Hepatocyte (in vitro differentiated cells): Measurements from ENCODE around the gene MYO1F.

Source experiments
- CTCF ChIP-seq: fragments of 200-600 bp; sonication (generic); IDR thresholded peaks from 2 replicates; pipeline ENCODE4 v1.5.1; 2016; ENCODE audit warnings: antibody characterized with exemption, mild to moderate bottlenecking; ENCODE audit not compliant: poor library complexity
- EZH2 ChIP-seq: fragments of 200-600 bp; sonication (generic); IDR thresholded peaks from 2 replicates; pipeline ENCODE4 v1.6.1; 2016; ENCODE audit warnings: antibody characterized with exemption, mild to moderate bottlenecking, borderline replicate concordance
- EZH2phosphoT487 ChIP-seq: fragments of 200-600 bp; sonication (generic); IDR thresholded peaks from one replicate; pipeline ENCODE4 v1.6.1; 2018; ENCODE audit warnings: antibody characterized with exemption, mild to moderate bottlenecking, low read depth, moderate library complexity; ENCODE audit not compliant: unreplicated experiment, severe bottlenecking

- TF ChIP-seq CTCF (no peak), EZH2 (no peak), EZH2phosphoT487 (no peak)
Observed at GRCh38 chr19:8617984-8618383, 40.7 kb upstream of the MYO1F start.
